HG03342 (cell line): ENCODE data around the gene NPIPB6.

Experiments used
- ATAC-seq: cut with Tn5 transposase; IDR thresholded peaks from one replicate; pipeline ENCODE4 v1.9.1; 2021; ENCODE audit warnings: mild to moderate bottlenecking, moderate library complexity; ENCODE audit not compliant: unreplicated experiment

Gene NPIPB6

GRCh38 chr16:28300327-28300726 lies 63.0 kb downstream of the NPIPB6 start:
- no peak for ATAC-seq

- ATAC-seq: no peak
These were observed 64.8 kb downstream of the NPIPB6 start for GRCh38 chr16:28298511-28298878.

DNA sequence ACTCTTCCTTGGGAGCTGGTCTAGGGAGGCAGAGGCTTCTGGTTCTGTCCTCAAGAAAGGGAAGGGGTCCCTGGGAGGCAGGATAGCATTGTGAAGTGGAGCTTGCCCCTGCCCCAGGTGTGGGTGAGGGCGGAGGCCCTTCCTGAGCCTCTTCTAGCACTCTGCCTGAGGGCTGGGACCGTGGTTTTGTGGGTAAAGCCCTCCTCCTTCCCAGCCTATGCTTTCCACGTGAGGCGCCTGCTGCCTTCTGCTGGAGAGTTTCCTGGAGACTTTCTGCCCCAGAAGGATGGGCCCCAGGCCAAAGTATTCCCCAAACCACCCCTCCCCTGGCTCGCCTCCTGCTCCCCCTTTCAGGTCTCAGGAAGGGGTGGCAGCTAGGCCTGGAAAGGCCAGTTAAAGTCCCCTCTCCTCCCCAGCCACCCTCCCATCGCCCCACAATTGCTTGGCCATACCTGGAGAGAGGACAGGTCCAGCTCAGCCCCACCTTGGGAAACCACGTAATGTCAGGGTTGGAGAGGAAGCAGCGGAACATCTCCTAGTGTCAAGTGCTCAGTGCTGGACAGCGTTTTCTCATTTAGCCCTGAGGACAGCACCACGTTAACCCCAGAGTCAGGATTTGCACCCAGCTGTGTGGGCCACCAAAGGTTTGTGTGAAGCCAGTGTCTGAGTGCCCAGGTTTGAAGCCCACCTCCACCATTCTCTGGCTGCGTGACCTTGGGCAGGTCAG lies 65.4 kb downstream of the NPIPB6 start:
- no peak for ATAC-seq

DNA sequence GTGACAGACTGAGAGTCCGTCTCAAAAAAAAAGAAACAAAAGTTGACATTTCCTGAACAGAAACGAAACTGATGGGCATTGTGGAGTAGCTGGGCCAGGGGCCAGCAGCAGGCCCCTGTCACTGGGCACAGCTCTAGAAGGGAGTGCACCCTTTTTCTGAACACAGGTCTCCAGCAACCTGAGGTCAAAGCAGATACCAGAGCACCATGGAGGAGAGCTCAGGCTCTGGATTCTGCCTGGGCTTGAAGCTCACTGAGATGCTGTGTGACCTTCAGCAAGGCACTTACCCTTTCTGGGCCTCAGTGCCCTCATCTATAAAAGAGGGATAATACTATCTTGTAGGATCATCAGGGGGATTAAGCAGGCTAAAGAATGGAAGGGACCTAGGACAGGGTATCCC lies 66.0 kb downstream of the NPIPB6 start:
- ATAC-seq: no peak

DNA sequence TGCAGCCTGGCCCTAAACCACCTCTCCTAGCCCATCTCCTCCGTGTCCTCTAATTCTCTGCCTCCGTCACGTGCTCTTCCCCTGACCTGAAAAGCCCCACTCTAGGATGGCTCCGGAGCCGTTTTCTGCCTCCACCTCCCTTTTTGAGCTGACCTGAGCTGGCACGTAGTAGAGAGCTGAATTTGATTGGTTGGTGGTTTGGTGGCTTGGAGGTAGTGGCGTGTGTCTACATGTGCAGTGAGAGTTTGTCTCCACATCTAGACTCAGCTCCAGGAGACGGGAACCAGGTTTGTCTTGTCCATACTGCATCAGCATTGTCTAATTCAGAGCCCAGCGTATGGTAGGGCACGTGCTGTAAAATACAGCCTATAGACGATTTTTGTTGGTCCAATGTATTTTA lies 68.0 kb downstream of the NPIPB6 start:
- no peak for ATAC-seq

- no peak for ATAC-seq
These were observed 69.1 kb downstream of the NPIPB6 start for GRCh38 chr16:28294201-28294600.

- no peak for ATAC-seq
These were observed 69.7 kb downstream of the NPIPB6 start for GRCh38 chr16:28293601-28293960.

DNA sequence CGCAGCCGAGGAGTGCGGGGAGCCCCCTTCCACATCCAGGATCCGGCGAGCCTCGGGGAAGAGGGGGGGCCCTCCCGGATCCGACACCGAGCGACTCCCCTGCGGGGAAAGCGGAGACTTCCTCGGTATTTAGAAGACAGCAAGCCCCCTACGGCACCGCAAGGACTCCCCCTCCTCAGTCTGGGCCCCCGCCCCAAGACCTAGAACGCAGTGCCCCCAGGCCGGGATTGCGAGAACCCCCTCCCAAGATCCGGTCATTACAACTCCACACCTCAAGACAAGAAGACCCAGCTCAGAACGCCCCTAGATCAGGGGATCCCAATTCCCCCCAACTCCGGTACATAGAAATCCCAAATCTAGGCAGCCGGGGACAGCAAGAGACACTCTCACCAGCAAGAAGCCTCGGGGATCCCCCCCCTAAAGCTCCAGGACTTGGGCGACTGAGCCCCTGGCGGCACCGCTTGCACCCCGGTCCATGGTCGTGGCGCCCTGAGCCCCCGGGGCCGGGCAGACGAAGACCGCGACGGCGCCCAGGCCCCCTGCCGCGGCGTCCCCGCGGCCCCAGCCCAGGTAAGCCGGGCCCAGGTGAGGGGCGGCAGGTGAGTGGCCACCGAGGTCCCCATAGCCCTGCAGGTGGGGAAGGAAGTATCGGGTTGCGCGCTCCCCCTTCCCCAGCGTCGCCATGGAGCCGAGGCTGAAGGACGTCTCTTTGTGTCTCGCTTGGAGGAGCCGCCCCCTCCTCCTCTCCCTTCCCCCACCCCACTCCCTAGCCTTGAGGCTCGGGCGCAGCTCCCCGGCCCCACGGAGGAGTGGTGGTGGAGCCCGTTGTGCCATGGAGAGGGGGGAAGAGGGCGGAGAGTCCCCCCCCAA lies 70.3 kb downstream of the NPIPB6 start:
- ATAC-seq: no peak
